Activated naive CD4-positive, alpha-beta T cell treated with Interleukin-2 at 50 U/mL for 16 hours (primary cell): ENCODE data around the gene RPL37A.

Source experiments
- DNase-seq: peaks from one replicate; pipeline ENCODE4 v3.0.0-alpha.2; 2020

Gene RPL37A

DNA sequence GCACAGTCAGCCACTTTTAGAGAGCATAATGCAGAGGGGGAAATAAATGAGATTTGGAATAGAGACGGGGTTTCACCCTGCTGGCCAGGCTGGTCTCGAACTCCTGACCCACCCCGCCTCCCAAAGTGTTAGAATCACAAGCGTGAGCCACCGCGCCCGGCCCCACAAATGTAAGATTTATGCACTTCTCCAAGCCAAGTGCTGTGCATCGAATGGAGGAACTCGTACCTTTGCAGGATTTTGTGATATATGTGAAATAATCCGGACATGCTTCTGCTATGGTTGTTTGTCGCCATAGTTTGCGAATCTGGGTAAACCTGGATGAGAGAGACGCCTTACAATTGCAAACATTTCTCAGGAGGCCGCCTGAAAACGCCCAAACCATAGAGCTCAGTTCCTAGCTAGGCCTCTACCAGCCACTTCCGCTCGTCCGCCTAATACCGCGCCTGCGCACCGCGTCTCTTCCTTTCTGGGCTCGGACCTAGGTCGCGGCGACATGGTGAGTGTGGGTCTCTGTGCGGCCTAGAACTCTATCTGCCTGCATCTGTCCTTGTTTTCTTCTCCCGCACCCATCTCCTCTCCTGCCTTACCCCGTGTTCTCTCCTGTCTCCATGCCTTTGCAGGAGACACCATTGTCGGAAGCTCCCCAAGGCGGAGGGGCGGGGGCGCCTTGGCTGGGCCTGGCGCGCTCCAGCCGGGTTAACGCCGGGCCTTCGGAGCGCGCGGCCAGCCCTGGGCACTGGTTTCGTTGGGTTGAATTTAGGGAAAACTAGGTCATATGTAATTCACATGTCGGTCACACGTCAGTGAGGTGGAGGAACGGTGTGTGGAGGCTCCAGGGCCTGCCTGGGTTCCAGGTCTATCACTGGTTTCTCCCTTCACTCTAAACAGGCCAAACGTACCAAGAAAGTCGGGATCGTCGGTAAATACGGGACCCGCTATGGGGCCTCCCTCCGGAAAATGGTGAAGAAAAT lies at the start of gene RPL37A:
Gene RPL37A (plus strand): TSS at position 466 of the 974 bp plus-strand sequence. CDS start 31 bp downstream, at position 497.
- peak; percentile 88 for DNase-seq

DNA sequence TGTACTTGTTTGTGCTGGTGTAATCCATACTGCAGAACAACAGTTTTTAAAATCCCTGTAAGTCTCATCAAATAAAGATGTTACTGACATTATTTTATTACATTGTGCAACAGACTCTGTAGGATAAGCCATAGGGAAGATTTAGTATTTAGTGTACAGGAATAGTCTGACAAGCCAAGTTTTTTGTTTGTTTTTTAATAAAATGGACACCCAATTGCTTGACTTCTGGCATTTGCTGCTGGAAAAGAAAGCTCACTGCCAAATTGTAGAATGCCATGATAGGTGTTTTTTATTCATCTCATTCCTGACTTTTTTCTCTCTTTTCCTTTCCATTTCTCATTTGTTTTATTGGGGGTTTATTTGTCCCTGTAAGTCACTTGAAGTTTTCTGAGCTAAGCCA lies 48.3 kb upstream of the RPL37A start:
- no peak for DNase-seq

DNA sequence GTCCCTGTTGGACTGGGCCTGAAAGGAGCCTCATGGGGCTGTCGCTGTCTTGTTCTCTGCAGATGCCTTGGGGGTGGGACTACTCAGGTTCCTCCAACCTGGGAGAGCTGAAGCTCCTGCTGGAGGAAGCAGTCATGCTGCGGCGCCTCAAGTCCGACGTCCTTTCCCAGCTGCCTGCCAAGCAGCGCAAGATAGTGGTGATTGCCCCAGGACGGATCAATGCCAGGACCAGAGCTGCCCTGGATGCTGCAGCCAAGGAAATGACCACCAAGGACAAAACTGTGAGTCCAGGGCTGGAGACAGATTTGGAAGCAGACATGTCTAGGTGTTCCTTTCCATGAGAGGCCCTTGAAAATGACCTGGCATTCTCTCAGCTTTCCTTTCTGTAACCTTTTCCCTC lies 47.9 kb upstream of the RPL37A start:
- no peak for DNase-seq

DNA sequence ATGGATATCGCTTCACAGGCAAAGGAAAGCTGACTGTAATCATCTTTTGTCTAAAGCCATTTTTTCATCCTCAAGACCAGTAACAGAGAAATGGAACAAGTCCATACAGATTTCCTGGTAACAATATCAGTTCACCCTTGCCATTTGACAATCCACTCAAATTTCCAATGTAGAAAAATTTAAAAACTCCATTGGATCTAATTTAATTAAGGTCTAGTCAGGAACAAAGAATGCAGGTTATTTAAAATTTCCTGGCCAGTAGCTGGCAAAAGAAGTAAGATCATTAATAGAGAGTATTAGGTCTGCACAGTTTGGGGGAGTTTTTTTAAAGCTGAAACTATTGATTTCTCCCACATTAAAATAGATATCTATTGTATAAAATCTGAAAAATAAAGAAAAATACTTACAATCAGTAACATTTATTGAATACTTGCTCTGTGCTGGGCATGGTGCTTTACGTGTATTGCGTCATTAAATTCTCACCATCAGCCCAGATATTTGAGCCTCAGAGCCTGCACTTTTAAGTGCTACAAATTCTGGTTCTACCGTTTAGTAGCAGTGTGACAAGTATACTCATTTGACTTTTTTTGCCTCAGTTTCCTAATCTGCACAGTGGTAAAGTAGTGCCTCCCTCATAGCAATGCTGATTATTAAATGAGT lies 44.6 kb upstream of the RPL37A start:
- no peak for DNase-seq

DNA sequence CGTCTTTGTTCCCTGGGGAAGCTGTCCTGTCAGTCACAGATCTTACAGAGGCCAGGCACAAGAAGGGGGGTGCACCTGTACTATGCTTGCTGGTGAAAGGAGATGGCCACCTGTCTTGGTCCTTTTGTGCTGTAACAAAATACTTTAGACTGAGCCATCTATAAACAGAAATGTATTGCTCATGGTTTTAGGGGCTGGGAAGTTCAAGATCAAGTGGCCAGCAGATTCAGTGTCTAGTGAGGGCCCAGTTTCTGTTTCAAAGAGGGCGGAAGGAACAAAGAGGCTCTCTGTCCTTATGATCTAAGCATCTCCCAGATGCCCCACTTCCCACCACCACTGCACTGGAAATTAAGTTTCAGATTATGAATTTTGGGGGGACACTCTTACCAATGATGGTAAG lies 35.5 kb upstream of the RPL37A start:
- no peak for DNase-seq

DNA sequence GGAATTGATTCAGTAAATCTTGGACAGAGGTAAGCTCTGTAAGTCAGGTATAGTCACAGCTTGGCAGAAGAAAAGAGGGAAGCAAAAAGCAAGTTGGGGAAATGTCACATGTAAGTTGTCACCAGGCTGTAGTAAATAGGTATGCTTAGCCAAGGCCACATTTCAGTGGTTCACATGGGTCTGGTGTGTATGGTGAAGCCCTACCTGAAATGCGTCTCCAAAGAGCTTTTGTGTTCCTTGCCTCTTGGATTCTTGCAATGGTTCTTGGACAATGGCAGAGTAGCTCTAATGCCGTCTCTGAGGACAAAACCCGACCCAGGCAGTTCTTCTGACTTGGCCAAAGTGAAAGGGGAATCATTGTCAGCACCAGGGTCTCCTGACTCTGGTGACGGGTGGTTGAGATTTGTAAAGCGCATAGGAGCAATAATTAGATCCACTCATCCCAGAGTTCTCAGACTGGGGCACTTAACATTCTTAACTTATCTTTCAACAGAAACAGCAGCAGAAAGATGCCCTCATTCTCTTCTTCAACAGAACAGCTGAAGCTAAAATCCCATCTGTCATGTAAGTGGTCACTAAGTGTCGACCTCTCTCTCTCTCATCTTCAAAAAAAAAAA lies 34.4 kb upstream of the RPL37A start:
- DNase-seq = no peak

DNA sequence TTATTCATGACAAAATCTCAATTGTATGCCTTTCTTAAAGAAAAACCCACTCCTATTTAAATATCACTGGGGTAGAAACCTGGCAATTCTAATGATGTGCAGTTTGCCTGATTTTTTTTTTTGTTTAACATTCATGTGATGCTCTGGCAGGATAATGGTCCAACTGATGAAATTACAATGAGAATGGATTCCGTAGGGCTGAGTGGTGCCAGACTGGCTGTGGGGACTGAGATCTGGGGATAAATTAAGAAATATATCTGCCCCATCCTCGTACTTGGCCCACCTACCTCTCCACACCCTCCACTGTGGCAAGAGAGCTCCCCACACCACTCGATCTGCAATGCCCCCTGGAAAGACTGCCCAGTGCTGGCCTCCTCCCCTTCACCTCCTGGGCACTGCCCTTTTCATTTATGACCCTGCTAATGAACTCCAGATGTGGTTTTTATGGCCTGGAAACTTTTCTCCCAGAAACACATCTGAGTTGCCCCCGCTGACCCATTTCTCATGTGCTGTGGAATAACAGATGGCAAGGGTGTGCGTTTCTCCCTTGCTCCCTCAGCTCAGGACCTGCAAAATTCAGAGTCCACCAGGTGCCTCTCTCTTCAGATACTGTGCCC lies 33.0 kb upstream of the RPL37A start:
- DNase-seq = no peak

DNA sequence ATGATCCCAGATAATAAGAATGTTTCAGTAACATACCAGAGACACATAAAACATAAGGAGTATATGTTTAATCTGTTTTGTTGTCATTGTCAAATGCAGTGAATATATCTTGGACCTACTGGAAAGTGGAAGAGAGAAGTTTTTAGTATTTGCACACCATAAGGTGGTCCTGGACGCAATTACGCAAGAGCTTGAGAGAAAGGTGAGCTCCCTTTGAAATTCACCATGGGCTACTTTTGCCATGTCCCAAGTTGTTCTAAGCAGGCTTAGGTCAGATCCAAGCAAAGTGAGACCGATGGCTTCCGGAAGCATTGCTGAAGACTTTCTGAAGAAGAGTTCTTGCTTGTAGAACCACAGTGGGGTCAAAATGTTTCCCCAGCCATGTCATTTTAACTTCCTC lies 30.8 kb upstream of the RPL37A start:
- DNase-seq = no peak

DNA sequence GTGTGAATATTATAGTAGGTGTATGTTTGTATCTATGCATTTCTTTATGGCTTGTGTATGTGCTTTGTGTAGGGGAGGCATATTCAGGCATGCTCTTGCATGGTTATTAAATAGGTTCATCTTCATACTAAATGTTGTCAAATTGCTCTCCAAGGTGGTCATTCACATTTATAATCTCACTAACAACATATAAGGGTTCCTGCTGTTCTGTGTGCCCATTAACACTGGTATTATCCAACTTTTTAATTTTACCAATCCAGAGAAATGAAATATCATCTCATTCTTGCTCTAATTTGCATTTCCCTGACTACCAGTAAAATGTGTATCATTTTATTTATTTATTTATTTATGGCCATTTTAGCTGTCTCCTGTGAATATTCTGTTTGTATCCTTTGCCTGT lies 29.0 kb upstream of the RPL37A start:
- no peak for DNase-seq

DNA sequence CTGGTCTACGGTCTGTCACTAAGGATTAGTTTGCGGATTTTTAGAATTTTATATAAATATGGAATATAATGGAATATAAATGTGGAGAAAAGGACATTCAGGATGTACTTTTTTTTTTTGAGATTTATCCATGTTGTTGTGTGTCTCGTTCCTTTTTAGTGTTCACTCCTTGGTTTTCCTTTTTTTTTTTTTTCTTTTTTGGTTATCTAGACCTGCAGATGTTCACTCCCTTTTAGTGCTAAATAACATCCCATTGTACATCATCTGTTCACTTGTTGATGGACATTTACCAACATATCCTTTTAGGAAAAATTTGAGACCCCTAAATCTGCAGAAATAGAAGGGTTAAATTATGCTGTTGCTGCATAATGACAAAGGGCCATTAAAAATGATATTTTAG lies 25.5 kb upstream of the RPL37A start:
- no peak for DNase-seq

DNA sequence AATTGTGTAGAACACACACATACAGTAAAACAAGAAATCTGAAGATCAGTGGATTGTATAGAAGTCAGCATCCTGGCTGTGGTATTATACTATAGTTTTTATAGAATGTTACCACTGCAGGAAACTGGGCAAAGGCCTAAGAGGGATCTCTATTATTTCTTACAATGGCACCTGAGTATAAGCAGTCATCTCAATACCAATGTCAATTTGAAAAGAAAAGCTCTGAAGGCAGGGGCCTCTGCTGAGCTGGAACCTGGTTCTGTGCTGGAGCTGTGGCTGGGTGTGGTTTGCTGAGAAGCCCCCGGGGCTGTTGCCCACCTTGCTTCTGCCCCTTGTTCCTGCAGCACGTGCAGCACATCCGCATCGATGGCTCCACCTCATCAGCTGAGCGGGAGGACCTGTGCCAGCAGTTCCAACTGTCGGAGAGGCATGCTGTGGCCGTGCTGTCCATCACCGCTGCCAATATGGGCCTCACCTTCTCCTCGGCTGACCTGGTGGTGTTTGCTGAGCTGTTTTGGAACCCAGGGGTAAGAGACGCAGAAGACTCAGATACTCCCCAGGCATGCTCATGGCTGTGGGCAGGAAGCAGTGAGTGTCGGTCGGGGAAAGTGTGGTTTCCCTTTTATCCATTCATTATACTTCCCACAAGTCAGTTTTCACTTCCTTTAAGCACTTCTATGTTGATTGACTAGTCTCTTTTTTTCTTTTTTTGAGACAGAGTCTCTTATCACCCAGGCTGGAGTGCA lies 23.5 kb upstream of the RPL37A start:
- no peak for DNase-seq

DNA sequence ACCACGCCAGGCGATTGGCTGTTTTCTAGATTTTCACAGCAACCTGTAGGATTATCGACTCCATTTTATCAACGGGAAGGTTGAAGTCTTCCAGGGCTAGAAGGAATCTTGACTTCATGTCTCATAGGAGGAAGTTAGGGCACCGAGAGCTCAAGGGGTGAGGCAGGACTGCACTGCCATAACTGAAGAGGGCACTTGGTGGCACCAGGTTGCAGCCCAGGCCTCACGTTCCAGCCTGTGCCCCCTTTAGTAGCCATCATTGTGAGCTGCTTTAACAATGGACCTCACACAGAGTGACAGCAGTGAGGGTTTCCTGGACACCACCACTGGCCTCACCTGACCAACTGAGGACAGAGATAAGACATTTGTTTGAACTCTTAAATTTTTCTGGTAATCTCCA lies 22.9 kb upstream of the RPL37A start:
- no peak for DNase-seq

DNA sequence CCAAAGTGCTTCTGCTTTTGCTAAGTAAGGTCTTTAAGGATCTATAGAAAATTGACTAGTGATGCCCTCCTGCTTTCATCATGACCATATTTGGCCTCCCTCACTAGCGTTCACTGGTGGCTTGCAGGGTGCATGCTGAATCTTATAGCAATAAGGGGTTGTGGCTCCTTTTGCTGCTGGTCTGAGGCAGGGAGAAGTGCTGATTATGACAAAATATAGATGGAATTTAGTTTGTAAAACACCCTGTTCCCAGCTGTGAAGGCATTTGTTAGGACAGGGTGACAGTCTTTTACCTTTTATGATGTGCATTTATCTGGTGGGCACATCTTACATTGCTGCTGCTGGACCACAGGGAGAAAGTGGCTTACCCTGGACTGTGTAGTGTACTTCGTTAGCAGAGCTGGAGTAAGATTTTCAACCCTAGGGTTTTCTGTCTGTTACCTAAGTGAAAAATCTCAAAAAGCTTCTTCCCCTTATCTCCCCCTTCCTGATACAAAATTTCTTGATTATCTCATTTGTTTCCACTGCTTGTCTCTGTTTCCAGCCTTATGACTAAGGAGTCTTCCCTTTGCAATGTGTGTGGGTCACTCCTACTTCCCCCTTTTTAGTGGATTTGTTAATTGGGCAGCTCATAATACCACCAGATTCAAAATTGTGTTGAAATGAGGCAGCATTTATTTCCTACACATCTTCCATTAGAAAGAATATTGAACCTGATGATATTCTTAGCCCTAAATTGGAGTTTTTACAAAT lies 21.2 kb upstream of the RPL37A start:
- no peak for DNase-seq

DNA sequence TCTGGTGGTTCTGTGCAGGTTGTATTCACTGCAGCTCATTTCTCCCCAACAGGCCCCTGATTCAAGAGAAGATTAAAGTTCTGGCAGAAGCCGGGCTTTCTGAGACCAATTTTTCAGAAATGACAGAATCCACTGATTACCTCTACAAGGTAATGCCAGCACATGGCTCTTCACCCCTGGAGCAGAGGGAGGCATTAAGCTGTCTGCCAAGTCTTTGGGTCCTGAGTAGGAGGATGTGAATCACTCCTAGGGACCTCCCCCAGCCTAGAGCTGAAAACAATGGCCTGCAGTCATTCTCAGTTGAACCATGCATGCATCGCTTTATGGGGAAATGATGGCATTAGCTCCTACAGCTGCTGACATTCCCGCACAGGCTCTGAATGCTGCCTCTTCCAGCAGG lies 20.5 kb upstream of the RPL37A start:
- DNase-seq = no peak

DNA sequence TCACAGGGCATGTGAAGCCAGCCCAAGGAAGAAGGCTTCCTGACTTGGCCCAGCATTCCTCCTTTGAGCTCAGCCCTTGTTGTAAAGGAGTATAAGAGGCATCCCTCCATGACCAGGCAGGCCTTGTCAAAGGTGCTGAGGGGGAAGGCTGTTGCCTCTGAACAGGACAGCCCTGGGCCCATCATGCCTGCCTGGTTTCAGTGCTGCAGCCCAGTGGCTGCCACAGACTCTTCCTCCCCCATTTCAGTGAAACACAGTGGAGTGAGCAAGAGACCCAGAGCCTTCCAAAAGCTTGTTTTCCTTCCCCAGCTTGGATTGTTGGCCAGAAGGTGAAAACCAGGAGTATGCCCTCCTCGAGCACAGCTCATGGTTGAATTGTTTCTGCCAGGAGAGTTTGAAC lies 19.9 kb upstream of the RPL37A start:
- DNase-seq = no peak

DNA sequence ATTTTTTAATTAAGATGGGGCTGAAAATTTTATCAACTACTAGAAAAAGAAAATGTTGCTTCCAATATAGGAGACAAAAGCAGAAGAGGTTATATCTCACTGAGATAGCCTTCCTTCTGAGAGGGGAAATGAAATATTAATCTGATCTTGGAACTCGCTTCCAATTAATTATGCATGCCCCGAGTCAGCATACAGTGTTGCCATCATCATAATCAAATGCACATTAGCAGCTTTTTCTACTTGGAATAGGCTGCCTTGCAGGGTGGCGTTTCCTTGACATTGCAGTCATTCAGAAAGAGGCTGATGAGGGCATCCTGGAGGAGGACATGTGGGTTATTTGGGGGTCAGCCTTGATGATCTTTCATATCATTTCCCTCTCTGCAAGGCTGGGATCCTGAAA lies 18.4 kb upstream of the RPL37A start:
- no peak for DNase-seq

DNA sequence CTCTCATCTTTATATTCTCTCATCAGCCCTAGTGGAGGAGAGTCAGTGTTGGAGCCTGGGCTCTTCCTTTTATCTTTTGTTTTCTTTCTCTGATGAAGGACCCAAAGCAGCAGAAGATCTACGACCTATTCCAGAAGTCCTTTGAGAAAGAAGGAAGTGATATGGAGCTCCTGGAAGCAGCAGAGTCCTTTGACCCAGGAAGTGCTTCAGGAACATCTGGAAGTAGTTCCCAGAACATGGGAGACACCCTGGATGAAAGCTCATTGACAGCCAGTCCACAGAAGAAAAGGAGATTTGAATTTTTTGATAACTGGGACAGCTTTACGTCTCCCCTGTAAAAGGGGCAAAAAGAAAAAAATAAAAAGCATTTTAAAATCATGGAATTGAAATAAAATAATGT lies 16.0 kb upstream of the RPL37A start:
- DNase-seq = no peak

DNA sequence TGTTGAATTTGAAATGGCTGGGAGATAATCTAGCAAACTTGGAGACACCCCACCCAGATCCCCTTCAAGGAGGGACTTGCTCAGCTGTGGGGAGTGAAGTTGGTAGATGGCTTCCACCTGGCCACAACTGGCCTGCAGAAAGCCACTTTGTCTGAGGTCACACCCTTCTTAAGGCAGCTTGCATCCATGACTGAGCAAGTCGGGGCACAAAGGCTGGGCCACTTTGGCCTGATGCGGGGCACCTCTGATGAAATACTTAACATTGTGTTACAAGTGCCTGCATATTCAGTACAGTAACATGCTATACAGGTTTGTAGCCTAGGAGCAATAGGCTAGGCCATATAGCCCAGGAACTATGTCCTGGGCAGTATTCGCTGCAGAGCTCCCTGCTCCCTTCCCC lies 13.4 kb upstream of the RPL37A start:
- DNase-seq = no peak

DNA sequence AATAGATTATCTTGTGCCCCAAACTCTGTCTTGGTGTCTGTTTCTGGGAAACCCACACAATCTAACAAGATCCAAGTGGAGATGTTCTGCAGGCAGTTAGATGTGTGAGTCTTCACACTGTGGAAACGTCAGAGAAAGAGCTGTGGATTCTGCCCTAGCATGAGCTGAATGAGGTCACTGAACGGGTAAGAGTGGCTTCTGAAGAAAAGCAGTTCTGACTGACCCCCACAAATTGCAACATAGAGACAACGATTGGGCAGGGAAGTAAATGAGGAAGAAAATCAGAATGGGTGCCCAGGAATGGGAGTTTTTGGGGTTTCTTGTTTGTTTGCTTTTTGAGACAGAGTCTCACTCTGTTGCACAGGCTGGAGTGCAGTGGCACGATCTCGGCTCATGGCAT lies 12.9 kb upstream of the RPL37A start:
- no peak for DNase-seq

DNA sequence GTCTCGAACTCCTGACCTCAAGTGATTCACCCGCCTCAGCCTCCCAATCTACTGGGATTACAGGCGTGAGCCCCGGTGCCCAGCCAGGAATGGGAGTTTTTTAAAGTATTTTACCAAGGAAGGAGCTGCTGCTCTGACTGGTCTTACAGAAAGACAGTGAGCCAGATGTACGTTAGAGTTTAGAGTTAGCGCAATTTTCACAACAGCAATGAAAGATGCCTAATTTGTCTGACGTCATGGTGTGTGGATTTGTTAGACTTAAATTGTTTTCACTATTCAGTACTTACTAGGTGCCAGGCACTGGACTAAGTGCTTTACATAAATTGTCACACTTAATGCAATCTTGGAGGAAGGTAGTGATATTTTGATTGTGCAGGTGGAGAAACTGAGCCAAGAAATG lies 12.4 kb upstream of the RPL37A start:
- DNase-seq = no peak

DNA sequence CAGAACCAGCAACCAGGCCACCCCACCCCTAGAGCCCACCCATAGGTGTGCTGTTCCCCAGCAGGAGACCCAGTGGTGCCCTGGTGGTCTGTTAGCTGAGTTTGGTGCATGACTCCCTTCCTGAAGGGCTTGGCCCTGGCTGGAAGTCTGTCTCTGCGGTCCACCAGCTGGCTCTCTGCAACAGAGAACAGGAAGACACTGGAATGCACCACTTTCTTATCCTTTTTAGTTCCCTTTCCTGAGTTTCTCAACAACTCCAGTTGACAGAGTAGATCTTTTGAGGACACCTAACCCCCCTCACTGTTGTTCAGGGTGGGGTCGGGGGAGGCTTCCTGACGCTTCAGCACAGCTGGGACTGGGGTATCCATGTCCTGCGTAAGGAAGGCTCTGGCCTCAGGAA lies 11.9 kb upstream of the RPL37A start:
- no peak for DNase-seq

DNA sequence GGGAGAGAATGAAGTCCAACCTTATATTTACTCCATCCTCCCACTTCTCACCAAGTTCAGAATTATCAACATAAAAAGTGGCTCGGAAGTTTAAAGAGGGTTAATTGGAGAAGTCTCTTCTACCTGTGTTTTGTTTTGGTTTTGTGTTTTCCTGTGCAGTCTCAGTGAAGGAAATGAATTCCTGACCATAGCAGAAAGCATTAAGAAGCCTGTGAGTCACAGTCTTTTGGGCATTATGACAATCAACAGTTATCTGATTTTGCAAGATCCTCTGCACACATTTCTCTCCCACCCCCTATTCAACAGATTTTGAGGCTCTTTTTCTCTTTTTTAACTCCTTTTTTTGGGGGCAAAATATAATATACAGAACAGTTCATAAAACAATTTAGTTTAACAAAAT lies 8.6 kb upstream of the RPL37A start:
- no peak for DNase-seq
